ENCODE results near the gene GABRA5. TPM values are rescaled to one million over a fixed set of nuclear protein-coding genes. Genes with fewer than 3 reads are reported as not detected.
"Not testable (repeated sequence)": the region's sequence is repeated elsewhere in the genome, so short reads cannot be mapped to it uniquely, and the experiment has no call there.

GABRA5 gene
- polyA plus RNA-seq (ENCODE audit: insufficient read length in 4 of 4): under 1 TPM; 0.24 to 0.36 (median 0.27) TPM

DNA sequence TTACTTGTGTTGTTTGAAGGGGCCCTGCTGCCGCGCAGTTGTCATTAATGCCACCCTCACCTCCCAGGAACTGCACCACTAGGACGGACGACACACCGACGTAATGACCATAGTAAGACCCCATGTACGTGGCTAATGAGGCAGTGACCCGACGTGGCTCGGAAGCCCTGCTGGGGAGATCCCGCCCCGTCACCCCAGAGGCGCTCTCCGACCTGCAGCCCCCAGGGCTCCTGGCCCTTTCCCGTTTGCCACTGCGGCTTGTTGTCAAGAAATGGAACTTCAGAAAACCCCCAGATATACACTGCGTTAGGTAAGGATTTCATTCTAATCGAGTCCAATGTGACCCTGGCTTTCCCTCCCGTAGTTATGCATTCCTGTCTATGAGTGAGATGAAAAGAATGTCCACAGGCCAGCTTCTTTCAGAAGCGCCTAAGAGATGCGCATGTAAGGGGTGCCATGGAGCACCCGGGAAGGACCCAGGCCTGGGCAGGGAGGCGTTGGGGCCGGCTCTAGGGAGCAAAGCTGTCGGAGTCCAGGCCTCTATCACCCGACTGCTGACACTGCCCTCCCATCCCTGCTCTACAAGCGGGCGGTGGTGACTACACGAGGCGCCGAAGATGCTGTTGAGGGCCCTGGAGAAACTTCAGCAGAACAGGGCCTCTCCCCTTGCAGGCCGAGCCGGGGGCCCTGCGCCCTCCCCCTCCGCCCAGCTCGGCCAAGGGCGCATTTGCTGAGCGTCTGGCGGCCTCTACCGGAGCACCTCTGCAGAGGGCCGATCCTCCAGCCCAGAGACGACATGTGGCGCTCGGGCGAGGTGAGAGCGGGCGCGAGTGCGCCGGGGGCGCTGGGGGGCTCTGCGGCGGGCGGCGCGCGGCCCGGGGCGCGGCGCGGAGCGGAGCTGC is at the start of gene GABRA5:
TSS of gene GABRA5 (plus strand) at position 765 of the 902 bp plus-strand sequence. CDS start 2,187 bp downstream, outside the sequence.
- DNase-seq (ENCODE audit: low read depth in 4 of 4, low spot score in 2 of 4): peak in 1 of 4 donors; percentile 39

DNA sequence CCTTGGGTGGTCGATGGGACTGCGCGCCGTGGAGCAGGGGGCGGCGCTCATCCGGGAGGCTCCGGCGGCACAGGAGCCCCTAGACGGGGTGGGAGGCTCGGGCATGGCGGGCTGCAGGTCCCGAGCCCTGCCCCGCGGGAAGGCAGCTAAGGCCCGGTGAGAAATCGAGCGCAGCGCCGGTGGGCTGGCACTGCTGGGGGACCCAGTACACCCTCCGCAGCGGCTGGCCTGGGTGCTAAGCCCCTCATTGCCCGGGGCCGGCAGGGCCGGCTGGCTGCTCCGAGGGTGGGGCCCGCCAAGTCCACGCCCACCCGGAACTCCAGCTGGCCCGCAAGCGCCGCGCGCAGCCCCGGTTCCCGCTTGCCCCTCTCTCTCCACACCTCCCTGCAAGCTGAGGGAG is 35.7 kb upstream of the GABRA5 start:
- not testable (repeated sequence) for DNase-seq (ENCODE audit: low read depth in 4 of 4, low spot score in 2 of 4)

DNA sequence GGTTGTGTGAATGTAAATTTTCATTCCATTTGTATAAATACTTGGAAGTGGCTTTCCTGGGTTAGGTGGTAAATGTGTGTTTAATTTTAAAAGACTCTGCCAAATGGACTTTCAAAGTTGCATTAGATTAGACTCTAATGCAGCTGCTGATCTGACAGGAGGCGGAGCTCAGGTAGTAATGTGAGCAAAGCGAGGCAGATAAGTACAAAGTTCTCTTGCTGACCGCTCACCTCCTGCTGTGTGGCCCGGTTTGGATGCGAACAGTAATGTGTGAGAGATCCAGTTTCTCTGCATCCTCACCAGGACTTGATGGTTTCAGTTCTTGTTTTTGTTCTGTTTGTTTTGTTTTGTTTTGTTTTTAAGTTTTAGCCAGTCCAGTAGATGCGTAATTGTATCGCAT is 34.9 kb upstream of the GABRA5 start:
- DNase-seq (ENCODE audit: low read depth in 4 of 4, low spot score in 2 of 4): no peak

DNA sequence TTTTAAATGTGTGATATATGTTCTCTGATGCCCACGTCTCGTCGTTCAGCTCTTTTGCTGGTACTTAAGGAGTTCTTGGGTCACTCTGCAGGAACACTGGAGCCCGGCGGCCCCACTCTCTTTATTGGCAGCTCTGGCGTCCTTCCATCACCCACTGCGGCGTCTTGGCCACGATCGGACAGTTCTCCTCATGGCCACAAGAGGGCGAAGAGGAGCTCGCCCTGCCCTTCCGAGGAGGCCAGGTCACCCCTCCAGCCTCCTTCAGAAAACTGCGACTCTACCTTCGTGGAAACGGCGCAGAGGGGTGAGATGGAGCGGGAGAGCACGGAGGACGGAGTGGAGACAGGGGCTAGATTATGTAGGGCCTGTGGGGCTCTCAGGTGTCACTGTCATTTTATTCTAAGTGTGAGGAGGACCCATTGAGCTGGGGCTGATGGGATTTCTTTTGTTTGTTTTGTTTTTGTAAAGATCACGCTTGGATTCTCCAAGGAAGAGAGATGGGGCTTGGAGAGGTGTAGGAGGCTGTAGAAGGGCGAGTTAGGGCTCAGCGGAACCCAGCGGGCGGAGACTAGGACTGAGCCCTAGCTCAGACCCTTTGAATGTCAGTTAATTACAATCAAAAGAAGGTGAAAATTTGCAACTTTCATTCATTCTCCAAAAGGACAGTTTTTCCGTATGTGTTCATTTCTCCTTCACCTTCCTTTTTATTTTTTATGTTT is 28.0 kb upstream of the GABRA5 start:
- DNase-seq (ENCODE audit: low read depth in 4 of 4, low spot score in 2 of 4): no peak

DNA sequence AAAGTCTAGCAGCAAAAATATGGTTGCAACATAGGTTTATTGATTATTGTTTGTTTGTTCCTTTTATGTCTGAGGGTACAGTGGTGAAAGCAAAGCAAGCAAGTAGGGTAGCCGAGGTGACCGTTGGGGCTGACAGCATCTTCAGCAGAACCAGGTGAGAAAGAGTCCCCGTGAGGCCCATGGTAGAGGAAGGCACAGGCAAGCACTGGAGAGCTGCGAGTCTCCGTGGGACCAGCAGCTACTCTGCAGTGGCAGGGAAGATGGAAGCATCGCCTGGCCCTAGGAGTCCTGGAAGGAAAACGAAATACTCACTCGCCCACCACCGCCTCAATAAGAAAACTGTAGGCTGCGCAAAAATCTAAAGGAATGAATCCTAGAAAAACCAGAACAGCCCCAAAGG is 25.3 kb upstream of the GABRA5 start:
- no peak for DNase-seq (ENCODE audit: low read depth in 4 of 4, low spot score in 2 of 4)

DNA sequence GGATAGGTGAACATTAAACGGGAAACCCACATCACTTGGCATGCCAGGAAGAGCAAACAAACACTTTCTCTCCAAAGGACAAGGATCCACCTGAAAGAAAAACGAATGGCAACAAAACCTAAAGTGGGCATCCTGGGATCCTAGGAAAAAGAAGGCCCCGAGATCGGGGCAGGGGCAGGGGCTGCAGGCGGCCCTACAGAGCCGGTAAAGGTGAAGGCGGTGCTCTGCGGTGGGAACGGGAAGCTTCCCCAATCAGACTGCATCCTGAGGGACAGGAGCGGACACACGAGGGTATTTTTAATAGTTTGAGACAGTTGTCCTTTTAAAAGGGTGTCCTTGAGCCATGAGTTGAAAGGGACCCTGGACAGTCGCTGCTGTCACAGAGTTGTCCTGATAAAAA is 24.9 kb upstream of the GABRA5 start:
- DNase-seq (ENCODE audit: low read depth in 4 of 4, low spot score in 2 of 4): no peak

DNA sequence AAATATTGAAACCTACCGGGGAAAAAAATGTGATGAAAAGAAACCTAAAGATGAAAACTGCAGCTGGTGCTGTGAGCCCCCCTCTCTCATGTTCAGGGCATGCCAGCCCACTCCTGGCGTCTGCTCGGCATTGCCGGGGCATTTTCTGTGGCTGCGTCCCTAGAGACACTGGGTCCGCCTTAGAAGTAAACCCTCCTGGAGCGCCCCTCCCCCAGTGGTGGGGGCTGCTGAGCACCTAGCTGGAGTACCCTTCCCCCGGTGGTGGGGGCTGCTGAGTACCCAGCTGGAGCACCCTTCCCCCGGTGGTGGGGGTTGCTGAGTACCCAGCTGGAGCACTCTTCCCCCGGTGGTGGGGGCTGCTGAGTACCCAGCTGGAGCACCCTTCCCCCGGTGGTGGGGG is 24.5 kb upstream of the GABRA5 start:
- DNase-seq (ENCODE audit: low read depth in 4 of 4, low spot score in 2 of 4): no peak

DNA sequence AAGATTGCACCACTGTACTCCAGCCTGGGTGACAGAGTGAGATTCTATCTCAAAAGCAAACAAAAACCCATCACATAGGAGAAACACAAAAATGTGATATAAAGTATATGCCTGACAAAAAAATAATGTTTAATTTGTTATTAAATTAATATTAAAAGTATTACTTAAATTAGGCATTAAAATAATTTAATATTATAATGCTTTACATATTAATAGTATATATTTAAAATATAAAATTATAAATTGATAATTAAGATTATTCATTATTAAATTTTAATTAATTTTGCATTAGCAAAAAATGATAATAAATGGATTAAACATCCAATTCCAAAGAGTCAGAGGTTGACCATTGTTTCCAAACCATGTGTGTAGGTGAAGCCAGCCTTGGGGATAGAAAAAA is 22.0 kb upstream of the GABRA5 start:
- DNase-seq (ENCODE audit: low read depth in 4 of 4, low spot score in 2 of 4): no peak

DNA sequence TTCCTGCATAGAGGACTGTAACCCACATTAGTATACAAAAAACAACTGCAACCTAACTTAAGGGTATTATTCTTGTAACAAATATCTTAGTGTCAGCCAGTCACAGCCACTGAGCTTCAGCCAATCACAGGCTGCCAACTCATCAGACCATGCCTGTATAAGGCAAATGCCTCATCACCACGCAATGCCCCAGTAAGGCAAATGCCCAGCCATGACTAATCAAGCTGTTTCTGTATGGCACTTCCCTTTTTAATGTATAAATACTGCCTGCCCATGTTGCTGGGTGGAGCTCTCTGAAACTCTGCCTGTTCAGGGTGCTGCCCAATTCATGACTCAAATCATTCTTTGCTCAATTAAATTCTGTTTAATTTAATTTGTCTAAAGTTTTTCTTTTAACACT is 18.4 kb upstream of the GABRA5 start:
- DNase-seq (ENCODE audit: low read depth in 4 of 4, low spot score in 2 of 4): no peak

DNA sequence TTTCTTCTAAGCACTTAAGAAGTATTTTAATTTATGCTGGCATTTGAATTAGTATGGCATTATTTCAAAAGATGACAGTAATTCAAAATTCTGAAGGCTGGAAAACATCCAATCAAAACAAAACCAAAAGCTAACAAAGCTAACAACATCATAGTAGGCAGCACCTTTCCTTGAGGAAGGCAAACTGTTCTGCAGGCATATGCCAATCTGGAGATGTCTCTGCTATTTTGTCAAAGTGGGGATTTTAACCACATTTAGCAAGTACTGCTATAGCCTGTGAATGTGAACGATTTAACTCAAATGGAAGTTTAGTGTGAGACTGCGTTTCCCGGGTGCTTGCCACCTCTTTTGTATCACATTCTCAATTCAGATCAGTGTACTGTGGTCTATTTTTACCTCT is 16.7 kb upstream of the GABRA5 start:
- no peak for DNase-seq (ENCODE audit: low read depth in 4 of 4, low spot score in 2 of 4)

DNA sequence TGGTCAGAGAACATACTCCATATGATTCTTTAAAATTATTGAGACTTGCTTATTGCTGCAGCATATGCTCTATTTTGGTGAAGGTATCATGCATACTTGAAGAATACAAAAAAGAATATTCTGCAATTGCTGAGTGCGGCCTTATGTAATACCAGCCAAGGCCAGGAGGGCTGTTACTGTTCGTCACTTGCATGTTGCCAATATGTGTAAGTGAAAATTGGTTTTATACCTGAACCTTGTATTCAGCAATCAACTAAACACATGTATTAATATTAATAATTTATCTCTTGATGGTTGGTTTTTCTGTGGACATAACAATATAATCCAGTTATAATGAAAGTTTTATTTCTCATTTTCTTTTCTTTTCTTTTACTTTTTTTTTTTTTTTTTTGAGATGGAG is 13.9 kb upstream of the GABRA5 start:
- no peak for DNase-seq (ENCODE audit: low read depth in 4 of 4, low spot score in 2 of 4)

DNA sequence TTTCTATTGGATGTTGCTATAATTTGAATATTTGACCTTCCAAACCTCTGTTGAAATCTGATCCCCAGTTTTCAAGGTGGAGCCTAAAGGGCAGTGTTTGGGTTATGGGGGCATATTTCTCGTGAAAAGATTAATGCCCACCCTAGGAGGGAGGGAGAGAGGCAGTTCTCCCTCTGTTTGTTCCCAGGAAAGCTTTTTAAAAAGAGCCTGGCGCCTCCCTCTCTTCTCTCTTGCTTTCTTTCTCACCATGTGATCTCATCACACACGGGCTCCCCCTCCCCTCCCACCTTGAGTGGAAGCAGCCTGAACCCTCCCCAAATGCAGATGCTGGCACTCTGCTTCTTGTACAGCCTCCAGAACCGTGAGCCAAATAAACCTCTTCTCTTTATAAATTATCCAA is 12.4 kb upstream of the GABRA5 start:
- no peak for DNase-seq (ENCODE audit: low read depth in 4 of 4, low spot score in 2 of 4)

DNA sequence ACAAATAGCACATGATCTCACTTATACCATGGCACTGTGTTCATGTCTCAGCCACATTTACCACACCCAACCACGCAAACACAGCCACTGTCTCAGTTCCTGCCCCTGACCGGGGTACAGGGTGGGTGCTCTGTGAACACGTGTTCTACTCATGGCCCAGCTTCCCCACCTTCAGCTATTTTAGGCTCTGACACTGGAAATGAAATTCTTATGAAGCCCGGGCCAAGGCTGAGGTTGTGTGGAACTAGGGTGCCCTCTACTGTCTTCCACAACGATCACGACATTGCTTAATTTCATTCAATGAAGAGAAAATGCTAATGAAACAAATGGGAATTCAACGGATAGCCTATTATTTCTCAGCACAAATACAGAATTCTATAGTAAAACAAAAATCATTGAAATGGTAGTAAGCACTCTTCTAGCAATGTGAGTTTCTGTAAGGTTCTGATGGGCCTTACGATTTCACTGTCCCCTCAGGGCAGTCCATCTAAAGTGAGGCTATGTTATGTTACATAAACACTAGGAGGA is 2.1 kb upstream of the GABRA5 start:
- DNase-seq (ENCODE audit: low read depth in 4 of 4, low spot score in 2 of 4): no peak

DNA sequence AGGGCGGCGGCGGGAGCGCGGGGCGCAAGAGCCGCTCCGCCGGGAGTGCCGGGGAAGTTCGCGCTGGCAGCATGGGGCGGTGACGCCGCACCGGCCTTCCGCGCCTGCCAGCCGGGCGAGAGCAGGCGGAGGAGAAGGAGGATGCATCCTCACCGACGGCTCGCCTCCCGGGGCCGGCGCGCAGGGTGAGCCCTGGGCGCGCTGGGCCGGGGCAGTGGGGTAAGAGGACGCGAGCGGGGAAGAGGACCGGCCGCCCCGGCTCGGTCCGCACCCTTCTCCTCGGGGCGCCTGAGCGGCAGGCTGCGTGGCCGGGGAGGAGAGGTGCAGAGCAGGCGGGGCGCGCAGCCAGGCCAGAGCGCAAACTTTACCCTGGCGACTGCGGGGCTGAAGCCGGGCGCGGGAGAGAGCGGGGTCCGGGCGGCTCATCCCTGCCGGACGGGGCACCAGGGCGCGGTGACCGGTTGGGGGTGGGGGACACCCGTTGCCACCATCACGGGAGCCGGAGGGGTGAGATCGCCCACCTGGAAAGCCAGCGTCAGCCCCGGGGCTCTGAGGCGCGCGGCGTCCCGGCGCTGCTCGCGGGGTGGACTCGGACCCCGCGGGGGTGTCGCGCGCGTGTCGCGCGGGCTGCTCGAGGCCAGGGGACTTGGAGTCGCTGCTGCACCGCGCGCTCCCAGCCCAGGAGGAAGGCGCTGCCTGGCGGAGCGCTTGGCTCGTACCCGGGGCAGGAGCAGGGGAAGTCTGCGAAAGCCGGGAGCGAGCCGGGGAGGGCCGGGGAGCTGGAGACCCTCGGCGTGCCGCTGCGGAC is 542 bp downstream of the GABRA5 start:
- DNase-seq (ENCODE audit: low read depth in 4 of 4, low spot score in 2 of 4): no peak

DNA sequence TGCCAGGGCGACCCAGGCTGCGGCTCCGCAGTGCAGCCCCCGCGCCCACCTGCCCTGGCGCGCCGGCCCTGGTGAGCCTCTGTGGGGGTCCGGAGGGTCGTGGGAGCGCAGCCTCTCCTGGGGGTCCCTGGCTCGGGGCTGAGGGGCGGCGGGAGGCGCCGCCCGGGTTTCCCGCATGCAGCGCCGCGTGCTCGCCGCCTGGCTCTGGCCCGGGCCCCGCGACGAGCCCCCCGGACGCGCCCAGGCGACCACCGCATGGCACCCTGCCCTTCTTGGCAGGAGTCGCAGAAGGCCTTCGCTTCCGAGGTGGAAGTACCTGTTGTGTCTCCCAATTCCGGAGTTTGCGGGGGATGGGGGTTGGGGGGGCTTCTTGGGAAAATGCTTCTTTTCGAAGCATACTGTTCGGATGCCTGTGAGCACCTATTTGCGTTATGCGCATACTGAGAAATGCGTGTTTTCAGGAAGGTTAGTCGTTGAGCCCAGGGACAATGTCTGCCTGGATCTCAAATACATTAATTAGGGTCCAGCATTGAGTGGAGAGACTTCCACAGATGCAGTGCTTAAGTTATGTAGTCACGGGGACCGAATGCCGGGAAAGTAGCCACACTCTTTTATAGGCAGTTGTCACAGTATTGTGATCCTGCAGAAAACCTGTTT is 1.3 kb downstream of the GABRA5 start:
- no peak for DNase-seq (ENCODE audit: low read depth in 4 of 4, low spot score in 2 of 4)

DNA sequence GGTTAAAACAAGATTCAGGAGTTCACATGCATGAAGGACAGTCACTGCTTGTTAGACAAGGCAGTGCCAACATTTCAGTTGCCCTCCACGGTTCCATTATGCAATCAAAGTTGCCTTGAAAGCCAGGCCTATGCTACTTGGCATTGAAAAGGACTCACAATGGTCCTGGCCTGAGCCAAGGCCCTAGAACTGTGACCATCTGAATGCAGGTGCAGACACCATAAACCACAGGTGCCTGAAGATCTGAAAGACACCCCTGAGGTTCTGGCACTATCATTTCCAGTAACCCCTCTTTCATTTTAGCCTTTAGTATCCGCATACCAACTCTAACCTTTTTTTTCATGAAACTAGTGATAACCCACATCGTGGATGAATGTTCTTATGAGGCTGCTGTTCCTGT is 2.8 kb downstream of the GABRA5 start:
- no peak for DNase-seq (ENCODE audit: low read depth in 4 of 4, low spot score in 2 of 4)

DNA sequence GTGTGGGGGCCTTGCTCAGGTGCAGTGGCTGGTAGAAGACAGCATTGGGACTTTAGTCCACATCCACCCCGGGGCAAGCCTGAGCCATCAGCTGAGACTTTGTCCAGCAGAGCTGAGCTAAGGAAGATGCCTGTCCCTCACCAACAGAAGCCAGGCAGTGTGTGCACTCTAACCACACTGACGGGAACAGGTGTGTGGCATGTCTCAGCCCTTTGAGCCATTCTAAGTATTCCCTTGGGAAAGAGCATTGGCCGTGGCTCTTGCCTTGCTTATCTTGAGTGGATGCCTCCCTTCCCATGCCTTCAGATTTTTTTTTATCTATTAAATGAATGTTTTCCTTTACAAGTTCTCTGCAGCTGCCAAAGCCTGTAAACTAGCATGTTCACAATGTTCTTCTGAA is 3.5 kb downstream of the GABRA5 start:
- DNase-seq (ENCODE audit: low read depth in 4 of 4, low spot score in 2 of 4): no peak

DNA sequence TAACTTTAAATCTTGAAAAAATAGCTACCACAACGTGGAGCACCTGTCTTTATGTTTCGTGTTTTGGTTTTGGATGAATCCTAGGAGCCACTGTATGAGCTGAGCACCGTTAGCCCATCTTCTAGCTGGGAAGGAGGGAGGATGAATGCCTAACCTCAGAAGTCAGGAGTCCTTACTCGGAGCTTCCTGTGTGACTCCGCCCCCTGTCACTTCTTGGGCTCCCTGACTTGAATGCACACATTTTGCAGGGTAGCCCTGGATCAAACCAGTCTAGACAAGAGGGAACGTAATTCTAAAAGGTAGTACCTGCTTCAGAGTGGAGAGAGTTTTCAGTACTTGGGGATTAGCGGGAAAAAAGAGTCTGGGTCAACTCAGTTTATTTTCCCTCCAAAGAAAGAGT is 5.3 kb downstream of the GABRA5 start:
- DNase-seq (ENCODE audit: low read depth in 4 of 4, low spot score in 2 of 4): no peak

DNA sequence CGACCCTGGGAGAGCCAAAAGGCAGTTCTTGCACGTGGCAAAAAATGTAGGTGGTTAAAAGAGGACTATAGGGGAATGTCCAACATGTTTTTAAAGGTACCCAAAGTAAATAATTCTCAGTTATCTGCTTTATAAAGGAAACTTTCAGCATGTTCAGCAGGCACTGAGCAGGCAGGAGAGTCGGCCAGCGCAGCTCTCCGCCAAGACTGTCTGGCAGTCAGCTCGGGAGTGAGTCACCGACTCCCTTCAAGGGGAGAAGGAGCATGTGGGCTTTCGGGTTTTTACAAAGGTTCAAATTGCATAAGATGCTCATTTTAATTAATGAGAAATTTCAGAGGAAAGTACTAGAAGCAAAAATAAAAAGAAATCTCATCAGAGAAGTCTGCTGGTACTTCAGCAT is 7.0 kb downstream of the GABRA5 start:
- DNase-seq (ENCODE audit: low read depth in 4 of 4, low spot score in 2 of 4): no peak

DNA sequence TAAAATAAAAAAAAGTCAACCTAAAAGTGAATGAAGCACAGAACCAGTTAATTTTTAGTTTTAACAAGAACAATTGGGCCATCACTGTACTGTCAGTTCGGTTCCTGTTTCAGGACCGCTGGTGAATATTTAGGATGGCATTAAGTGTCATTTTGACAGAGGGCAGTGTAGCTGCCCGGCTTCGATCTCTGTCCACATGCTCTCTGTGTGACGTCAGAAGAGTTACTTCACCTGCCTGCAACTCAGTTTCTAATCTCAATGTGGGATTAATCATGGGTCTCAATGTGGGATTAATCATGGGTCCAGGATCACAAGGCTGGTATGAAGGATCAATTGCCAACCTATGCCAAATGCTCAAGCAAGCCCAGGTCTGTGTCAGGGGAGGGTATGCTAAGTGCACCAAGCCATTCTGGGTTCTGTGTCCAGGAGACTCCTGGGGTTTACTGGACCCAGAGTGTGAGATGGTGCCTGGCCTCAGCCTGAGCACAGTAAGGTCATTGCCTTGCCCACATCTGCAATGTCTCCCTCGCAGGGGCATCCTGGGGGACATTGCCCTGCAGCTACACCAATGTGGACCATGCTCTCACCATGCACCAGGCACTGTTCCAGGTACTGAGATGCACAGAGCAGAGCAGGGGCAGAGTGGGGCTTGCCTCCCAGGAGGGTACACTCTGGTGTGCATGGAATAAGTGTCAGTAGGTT is 8.1 kb downstream of the GABRA5 start:
- DNase-seq (ENCODE audit: low read depth in 4 of 4, low spot score in 2 of 4): no peak

All from left renal cortex interstitium (tissue), 4 donors.